ENCODE measurements around the gene CHPF2. TPM values are rescaled to one million over a fixed set of nuclear protein-coding genes. Genes with fewer than 3 reads are reported as not detected.

CHPF2 gene
- total RNA-seq, 4 donors from 2014 or later, result 21.5 to 28.6 (median 25.4) TPM

GRCh38 chr7:151274936-151275812 is 42.9 kb downstream of the CHPF2 start:
- H3K27me3 ChIP-seq, result no peaks in the 10 kb centered on the region
- peaks cover 58% of the 10 kb centered on the region for H3K4me1 ChIP-seq
- no peak overlapping the region for H3K27ac ChIP-seq
- no peak overlapping the region for H3K4me3 ChIP-seq
- TF ChIP-seq POLR2AphosphoS5 (IDR thresholded peaks at IDR 0.05) (no peak), POLR2A (IDR thresholded peaks at IDR 0.05) (no peak), EP300 (IDR thresholded peaks at IDR 0.05) (no peak), CTCF (IDR thresholded peaks at IDR 0.05) (no peak)
- H3K9me3 ChIP-seq, result no peaks in the 10 kb centered on the region
- no peaks in the 10 kb centered on the region for H3K36me3 ChIP-seq
- no peak for DNase-seq (ENCODE audit: low spot score in 2 of 2)
- 70% methylated on average over 10 of the region's 17 CpGs for WGBS

GRCh38 chr7:151275813-151276577 is 43.7 kb downstream of the CHPF2 start:
- Histone ChIP-seq H3K4me3 (peak overlapping the region; percentile 50), H3K9me3 (no peaks in the 10 kb centered on the region), H3K4me1 (peaks cover 58% of the 10 kb centered on the region), H3K27me3 (no peaks in the 10 kb centered on the region), H3K36me3 (no peaks in the 10 kb centered on the region), H3K27ac (no peak overlapping the region)
- DNase-seq (ENCODE audit: low spot score in 2 of 2), result no peak
- no peak for TF ChIP-seq POLR2A (IDR thresholded peaks at IDR 0.05)
- no peak for TF ChIP-seq POLR2AphosphoS5 (IDR thresholded peaks at IDR 0.05)
- TF ChIP-seq CTCF (IDR thresholded peaks at IDR 0.05), result no peak
- TF ChIP-seq EP300 (IDR thresholded peaks at IDR 0.05), result no peak
- 13% methylated on average over 10 of the region's 10 CpGs for WGBS

GRCh38 chr7:151276666-151277590 is 44.6 kb downstream of the CHPF2 start:
- no peak for DNase-seq (ENCODE audit: low spot score in 2 of 2)
- TF ChIP-seq CTCF (IDR thresholded peaks at IDR 0.05), result no peak
- no peak for TF ChIP-seq POLR2AphosphoS5 (IDR thresholded peaks at IDR 0.05)
- TF ChIP-seq EP300 (IDR thresholded peaks at IDR 0.05), result no peak
- no peak for TF ChIP-seq POLR2A (IDR thresholded peaks at IDR 0.05)
- H3K27ac ChIP-seq, result no peak overlapping the region
- no peaks in the 10 kb centered on the region for H3K36me3 ChIP-seq
- WGBS, result under 1% methylated on average over 44 of the region's 63 CpGs
- no peaks in the 10 kb centered on the region for H3K27me3 ChIP-seq
- H3K4me1 ChIP-seq, result peaks cover 50% of the 10 kb centered on the region
- H3K4me3 ChIP-seq, result peak overlapping the region; percentile 50
- H3K9me3 ChIP-seq, result no peaks in the 10 kb centered on the region

- WGBS, result 82% methylated on average over 4 of the region's 8 CpGs
- Histone ChIP-seq H3K9me3 (no peaks in the 10 kb centered on the region), H3K27ac (no peak overlapping the region), H3K4me1 (peaks cover 43% of the 10 kb centered on the region), H3K36me3 (no peaks in the 10 kb centered on the region), H3K27me3 (no peaks in the 10 kb centered on the region), H3K4me3 (peak overlapping the region; percentile 50)
- no peak for TF ChIP-seq EP300 (IDR thresholded peaks at IDR 0.05)
- TF ChIP-seq CTCF (IDR thresholded peaks at IDR 0.05), result no peak
- no peak for DNase-seq (ENCODE audit: low spot score in 2 of 2)
These were observed 45.3 kb downstream of the CHPF2 start for GRCh38 chr7:151277631-151278030.
